GM04503 (cell line): Measurements from ENCODE around the gene OPCML.
"Not testable (repeated sequence)": the region's sequence is repeated elsewhere in the genome, so short reads cannot be mapped to it uniquely, and the experiment has no call there.

Experiments used
- DNase-seq: peaks from one replicate; pipeline ENCODE4 v3.0.0-alpha.2; 2012; ENCODE audit warnings: low read depth

The OPCML gene

DNA sequence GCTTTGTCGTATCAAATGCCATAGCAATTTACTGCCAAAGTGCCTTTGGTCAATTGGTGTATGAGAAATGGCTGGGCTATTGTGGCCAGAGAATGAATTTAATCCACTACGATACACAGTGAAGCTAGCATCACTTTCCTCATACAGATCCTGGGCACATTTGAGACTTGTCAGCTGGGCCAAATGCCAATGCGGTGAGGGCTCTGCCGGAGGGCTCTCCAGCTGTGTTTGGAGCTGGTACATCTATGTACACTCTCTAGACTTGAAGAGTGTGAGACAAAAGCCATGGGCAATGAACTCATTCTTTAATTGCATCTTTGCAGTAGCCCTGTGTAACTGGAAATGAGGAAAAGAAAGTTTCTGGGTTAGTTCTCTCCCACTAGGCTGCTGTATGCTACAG is 1109.0 kb downstream of the OPCML start:
- DNase-seq = no peak

- no peak for DNase-seq
Observed at GRCh38 chr11:132422722-132423121, 1109.6 kb downstream of the OPCML start.

GRCh38 chr11:132421555-132421954 is 1110.7 kb downstream of the OPCML start:
- DNase-seq = no peak

GRCh38 chr11:132414451-132414850 is 1117.8 kb downstream of the OPCML start:
- DNase-seq = no peak

GRCh38 chr11:132410383-132410782 is 1121.9 kb downstream of the OPCML start:
- DNase-seq = no peak

GRCh38 chr11:132409573-132410355 is 1122.5 kb downstream of the OPCML start:
- DNase-seq = no peak

GRCh38 chr11:132408877-132409276 is 1123.4 kb downstream of the OPCML start:
- DNase-seq = no peak

- DNase-seq = no peak
Observed at GRCh38 chr11:132405728-132406127, 1126.6 kb downstream of the OPCML start.

DNA sequence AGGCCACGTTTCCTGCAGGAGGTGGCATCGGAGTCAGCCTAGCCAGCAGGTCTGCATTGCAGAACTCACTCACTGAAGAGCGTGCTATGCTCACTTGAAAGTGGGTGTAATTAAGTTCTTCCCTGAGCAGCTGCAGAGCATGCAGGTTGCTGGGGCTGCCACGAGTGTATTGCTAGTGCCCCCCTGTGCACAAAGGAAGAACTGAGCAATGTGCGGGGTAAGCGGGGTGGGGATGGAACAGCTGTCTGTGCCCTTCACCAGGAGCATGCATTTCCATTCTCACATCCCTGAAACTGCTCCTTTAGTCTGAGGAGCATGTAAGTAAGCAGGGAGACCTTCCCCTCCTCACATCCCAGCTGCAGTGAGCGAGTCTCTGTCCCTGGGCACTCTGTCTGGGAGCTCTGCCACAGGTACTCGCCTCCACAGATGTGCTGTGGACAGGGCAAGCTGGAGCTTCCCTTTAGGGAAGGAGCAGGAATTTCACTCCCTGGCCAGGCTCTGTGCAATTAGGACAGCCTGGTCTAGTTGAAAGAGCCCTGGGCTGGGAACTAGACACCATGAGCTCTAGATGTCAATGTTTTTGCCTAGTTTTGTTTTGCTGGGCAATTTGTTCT is 1130.1 kb downstream of the OPCML start:
- no peak for DNase-seq

- no peak for DNase-seq
Observed at GRCh38 chr11:132396318-132396717, 1136.0 kb downstream of the OPCML start.

GRCh38 chr11:132395434-132395833 is 1136.9 kb downstream of the OPCML start:
- no peak for DNase-seq

- DNase-seq = no peak
Observed at GRCh38 chr11:132379540-132379939, 1152.8 kb downstream of the OPCML start.

DNA sequence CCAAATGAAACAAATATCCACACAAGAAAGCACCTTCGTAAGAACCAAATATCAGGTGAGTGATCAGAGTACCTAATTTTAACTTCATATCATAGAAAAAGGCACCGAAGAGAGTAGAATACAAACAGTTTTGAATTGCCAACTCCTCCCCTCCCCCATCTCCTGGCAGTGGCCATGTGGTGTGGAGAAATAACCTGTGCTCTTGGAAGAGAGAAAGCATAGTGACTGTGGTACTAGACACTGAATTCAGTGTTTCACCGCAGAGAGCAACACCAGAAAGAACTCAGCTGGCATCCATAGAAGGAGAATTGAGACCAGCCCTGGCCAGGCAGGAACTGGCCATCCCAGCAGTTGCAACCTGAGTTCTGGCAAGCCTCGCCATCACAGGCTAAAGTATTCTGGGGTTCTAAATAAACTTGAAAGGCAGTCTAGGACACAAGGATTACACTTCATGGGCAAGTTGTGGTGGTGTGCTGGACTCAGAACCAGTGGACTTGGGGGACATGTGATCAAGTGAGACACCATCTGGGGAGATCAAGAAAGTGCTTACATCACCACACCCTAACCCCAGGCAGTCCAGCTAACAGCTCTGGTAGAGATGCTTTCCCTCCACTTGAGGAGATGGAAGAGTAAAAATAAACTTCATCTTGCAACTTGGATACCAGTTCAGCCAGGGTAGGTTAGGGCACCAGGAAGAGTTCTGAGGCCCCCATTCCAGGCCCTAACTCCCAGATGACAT is 1158.7 kb downstream of the OPCML start:
- DNase-seq = no peak

GRCh38 chr11:132370114-132370513 is 1162.2 kb downstream of the OPCML start:
- DNase-seq = not testable (repeated sequence)

- no peak for DNase-seq
Observed at GRCh38 chr11:132367293-132367692, 1165.0 kb downstream of the OPCML start.

DNA sequence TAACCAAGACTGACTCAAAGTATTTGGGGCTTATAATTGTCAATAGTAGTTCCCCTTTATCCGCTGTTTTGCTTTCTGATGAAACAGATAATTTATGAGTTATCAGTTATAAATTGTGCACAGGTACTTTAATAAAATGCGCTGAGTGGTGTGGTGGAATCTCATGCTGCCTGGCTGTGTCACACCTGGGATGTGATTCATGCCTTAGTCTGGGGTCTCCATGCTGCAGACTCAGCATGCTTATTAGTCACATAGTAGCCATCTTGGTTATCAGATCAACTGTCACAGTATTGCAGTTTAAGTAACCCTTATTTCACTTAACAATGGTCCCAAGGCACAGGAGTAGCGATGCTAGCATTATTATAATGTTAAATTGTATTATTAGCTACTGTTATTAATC is 1166.7 kb downstream of the OPCML start:
- no peak for DNase-seq
